Upper lobe of right lung (tissue), 1 donor: Measurements from ENCODE around the gene SLC39A7. TPM values are rescaled to one million over a fixed set of nuclear protein-coding genes. Genes with fewer than 3 reads are reported as not detected.

ENCODE experiments used
- ATAC-seq: fragments of 200-7000 bp; cut with Tn5 transposase; one replicate; pipeline ENCODE4 v1.9.1; 2020; ENCODE audit warnings: mild to moderate bottlenecking, moderate library complexity
- DNase-seq: peaks from one replicate; pipeline ENCODE4 v3.0.0-alpha.2; 2020
- H3K27ac ChIP-seq: fragments of 200-600 bp; one replicate; pipeline ENCODE4 v1.8.0; 2022
- H3K27me3 ChIP-seq: fragments of 200-600 bp; one replicate; pipeline ENCODE4 v1.8.0; 2022; ENCODE audit warnings: mild to moderate bottlenecking
- H3K36me3 ChIP-seq: fragments of 200-600 bp; one replicate; pipeline ENCODE4 v1.8.0; 2022
- H3K4me1 ChIP-seq: fragments of 200-600 bp; one replicate; pipeline ENCODE4 v1.8.0; 2022
- H3K4me3 ChIP-seq: fragments of 200-600 bp; one replicate; pipeline ENCODE4 v1.8.0; 2022; ENCODE audit warnings: mild to moderate bottlenecking
- H3K9me3 ChIP-seq: fragments of 200-600 bp; one replicate; pipeline ENCODE4 v1.8.0; 2022
- intact Hi-C: fragments of 100-400 bp; cut with DNase I; formaldehyde crosslinking; loops from one replicate; pipeline ENCODE4 v1.11.0; 2022
- total RNA-seq: library from RNA; stranded (reverse); fragmentation: NEBNext Ultra II Directional; extraction: Animal tissue kit (Norgen Biotek cat#: 25700); gene quantifications from one replicate; pipeline ENCODE4 v1.2.1, GENCODE V29; 2021
- TF ChIP-seq, protein P1 (sequence below): fragments of 200-600 bp; IDR thresholded peaks from one replicate; pipeline ENCODE4 v1.8.0; 2022; ENCODE audit warnings: antibody characterized with exemption
- donor health status: DM: no; HTN: yes; CAD: no; lungs with severe emphysema.

Gene SLC39A7
- total RNA-seq, 1 donor from 2014 or later: 89.1 TPM

DNA sequence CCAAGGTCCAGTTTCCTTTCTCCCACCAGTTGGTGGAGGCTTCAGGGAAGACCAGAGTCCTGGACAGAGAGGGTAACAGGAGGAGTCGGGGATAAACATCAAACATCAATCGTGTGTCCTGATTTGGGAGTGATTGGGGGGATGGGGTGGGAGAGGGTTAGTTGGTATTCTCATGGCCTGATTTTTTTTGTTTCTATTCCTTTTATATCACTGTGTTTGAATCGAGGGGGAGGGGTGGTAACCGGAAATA is 3.4 kb downstream of the SLC39A7 start:
- H3K4me3 ChIP-seq: peak overlapping the region; percentile 82
- intact Hi-C loops: no loop called here
- TF ChIP-seq, protein P1, sequence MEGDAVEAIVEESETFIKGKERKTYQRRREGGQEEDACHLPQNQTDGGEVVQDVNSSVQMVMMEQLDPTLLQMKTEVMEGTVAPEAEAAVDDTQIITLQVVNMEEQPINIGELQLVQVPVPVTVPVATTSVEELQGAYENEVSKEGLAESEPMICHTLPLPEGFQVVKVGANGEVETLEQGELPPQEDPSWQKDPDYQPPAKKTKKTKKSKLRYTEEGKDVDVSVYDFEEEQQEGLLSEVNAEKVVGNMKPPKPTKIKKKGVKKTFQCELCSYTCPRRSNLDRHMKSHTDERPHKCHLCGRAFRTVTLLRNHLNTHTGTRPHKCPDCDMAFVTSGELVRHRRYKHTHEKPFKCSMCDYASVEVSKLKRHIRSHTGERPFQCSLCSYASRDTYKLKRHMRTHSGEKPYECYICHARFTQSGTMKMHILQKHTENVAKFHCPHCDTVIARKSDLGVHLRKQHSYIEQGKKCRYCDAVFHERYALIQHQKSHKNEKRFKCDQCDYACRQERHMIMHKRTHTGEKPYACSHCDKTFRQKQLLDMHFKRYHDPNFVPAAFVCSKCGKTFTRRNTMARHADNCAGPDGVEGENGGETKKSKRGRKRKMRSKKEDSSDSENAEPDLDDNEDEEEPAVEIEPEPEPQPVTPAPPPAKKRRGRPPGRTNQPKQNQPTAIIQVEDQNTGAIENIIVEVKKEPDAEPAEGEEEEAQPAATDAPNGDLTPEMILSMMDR: no peak

GRCh38 chr6:33204415-33205190 is 3.9 kb downstream of the SLC39A7 start, which contains the start of gene HSD17B8:
TSS of gene HSD17B8 (plus strand) at chr6:33204655. CDS start at chr6:33204669, 14 bp downstream.
- Histone ChIP-seq H3K27ac (peak within 1 kb of the TSS; percentile 68), H3K4me3 (peak within 1 kb of the TSS; percentile 82), H3K27me3 (no peaks in the 10 kb centered on the region), H3K36me3 (peaks cover 27% of the 10 kb centered on the region), H3K9me3 (no peaks in the 10 kb centered on the region), H3K4me1 (peaks cover 39% of the 10 kb centered on the region)
- peak; percentile 98 for DNase-seq
- ATAC-seq: peak; percentile 79
- TF ChIP-seq, protein P1: no peak
- intact Hi-C loops: no loop called here

More for the DNA sequence above, 3.4 kb downstream of the SLC39A7 start:
- Histone ChIP-seq H3K36me3 (peaks cover 23% of the 10 kb centered on the region), H3K27ac (no peak overlapping the region), H3K9me3 (no peaks in the 10 kb centered on the region), H3K27me3 (no peaks in the 10 kb centered on the region), H3K4me1 (peaks cover 38% of the 10 kb centered on the region)
- ATAC-seq (no peak), DNase-seq (no peak)

GRCh38 chr6:33205191-33206026 is 4.7 kb downstream of the SLC39A7 start:
- Histone ChIP-seq H3K4me1 (peaks cover 39% of the 10 kb centered on the region), H3K27ac (peak overlapping the region; percentile 68)

DNA sequence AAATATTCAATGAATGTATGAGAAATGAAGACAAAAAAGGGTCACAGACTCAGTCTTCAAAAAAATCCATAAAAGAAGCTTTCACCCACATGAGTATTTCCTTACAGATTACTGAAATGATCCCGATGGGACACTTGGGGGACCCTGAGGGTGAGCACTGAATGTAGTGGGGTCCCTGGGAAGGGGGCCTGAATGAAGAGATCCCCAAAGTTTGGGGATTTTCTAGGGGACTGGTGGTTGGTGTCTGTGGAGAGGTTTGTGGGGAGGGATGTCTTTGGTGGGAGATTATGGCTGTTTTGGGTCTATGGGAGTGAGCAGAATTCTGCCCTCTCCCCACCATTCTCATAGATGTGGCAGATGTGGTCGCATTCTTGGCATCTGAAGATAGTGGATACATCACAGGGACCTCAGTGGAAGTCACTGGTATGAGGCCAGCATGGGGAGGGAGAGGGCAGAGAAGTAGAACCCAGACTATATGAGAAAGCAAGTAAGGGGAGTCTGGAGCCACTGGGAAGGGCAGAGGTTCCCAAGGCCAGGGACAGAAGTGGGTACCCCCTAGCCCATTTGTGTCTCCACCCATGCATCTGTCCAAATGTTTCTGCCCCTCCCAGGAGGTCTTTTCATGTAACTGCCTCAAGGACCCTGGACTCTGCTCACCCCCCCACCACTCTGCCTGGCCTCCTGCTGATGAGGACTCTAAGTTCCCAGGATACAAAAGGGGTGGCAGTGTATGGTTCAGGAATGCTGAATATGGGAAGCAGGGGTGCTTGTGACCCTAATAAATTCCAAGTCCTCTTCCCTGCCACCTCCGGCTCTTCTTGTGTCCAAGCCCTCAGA is 5.6 kb downstream of the SLC39A7 start:
- Histone ChIP-seq H3K4me3 (no peak overlapping the region), H3K27me3 (no peaks in the 10 kb centered on the region), H3K9me3 (no peaks in the 10 kb centered on the region), H3K36me3 (peaks cover 38% of the 10 kb centered on the region), H3K27ac (no peak overlapping the region), H3K4me1 (peaks cover 39% of the 10 kb centered on the region)
- TF ChIP-seq, protein P1: no peak
- ATAC-seq: no peak
- no peak for DNase-seq
- intact Hi-C loops: no loop called here

More at GRCh38 chr6:33205191-33206026, 4.7 kb downstream of the SLC39A7 start:
- ATAC-seq (no peak), DNase-seq (no peak)
- H3K9me3 ChIP-seq: no peaks in the 10 kb centered on the region
- peaks cover 35% of the 10 kb centered on the region for H3K36me3 ChIP-seq
- TF ChIP-seq, protein P1: no peak
- peak overlapping the region; percentile 82 for H3K4me3 ChIP-seq
- no peaks in the 10 kb centered on the region for H3K27me3 ChIP-seq
- intact Hi-C loops: no loop called here

DNA sequence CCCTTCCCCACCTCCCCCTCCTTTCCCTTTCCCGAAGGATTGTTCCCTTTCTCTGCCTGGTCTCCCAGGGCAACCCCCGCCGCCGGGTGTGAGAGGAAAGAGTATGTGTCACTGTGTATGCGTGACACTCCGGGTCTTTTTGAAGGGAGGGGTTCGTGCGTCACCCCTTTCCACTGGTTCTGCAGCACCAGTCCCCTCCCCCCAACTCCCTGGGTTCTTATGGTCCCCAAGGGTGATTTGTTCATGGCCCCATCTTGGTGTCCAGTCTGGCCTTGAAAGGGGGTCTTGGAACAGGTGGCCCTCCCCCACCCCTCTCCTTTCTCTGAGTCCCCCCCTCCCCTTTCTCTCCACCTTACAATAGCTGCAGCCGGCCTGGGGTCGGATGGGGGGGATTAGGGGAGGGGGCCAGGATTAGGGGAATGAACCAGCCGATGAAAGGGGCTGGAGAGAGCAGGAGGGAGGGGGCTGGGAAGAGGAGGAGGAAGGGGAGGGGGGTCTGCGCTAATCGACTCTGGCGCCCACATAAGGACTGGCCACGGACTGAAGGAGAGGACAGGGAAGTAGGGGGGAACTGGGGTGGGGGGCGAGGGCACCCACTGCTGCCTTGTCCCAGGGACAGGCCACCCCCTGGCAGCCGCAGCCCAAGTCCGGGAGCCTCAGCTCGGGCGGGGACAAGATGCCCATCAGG is 6.3 kb downstream of the SLC39A7 start:
- TF ChIP-seq, protein P1: no peak
- Histone ChIP-seq H3K4me3 (peak overlapping the region; percentile 97), H3K27ac (peak overlapping the region; percentile 96), H3K36me3 (peaks cover 40% of the 10 kb centered on the region), H3K27me3 (no peaks in the 10 kb centered on the region), H3K4me1 (peaks cover 32% of the 10 kb centered on the region), H3K9me3 (no peaks in the 10 kb centered on the region)
- DNase-seq (no peak), ATAC-seq (no peak)
- intact Hi-C loops: no loop called here
